OCI-LY1 (cell line): ENCODE data around the gene NPB.

Experiments
- CTCF ChIP-seq: fragments of 200-600 bp; sonication (generic), shearing (Covaris generic); IDR thresholded peaks from 2 replicates; pipeline ENCODE4 v1.5.1; 2017; ENCODE audit warnings: mild to moderate bottlenecking, antibody characterized with exemption, low read length, moderate library complexity, mixed read lengths
- EZH2 ChIP-seq: fragments of 200-600 bp; sonication (generic), shearing (Covaris generic); IDR thresholded peaks from 2 replicates; pipeline ENCODE4 v1.8.0; 2017; ENCODE audit warnings: borderline replicate concordance, mixed run types, mild to moderate bottlenecking, antibody characterized with exemption, low read length, moderate library complexity, mixed read lengths

GRCh38 chr17:81933178-81933699 lies 31.2 kb downstream of the NPB start:
- TF ChIP-seq EZH2 (no peak), CTCF (no peak)
